ENCODE data around the gene BPHL. TPM values are rescaled to one million over a fixed set of nuclear protein-coding genes. Genes with fewer than 3 reads are reported as not detected.
"Not testable (repeated sequence)": the region's sequence is repeated elsewhere in the genome, so short reads cannot be mapped to it uniquely, and the experiment has no call there.

The BPHL gene
- polyA plus RNA-seq, 2 of the 4 experiments (the other 2 are of a cell fraction): 16.5 to 25.5 TPM

DNA sequence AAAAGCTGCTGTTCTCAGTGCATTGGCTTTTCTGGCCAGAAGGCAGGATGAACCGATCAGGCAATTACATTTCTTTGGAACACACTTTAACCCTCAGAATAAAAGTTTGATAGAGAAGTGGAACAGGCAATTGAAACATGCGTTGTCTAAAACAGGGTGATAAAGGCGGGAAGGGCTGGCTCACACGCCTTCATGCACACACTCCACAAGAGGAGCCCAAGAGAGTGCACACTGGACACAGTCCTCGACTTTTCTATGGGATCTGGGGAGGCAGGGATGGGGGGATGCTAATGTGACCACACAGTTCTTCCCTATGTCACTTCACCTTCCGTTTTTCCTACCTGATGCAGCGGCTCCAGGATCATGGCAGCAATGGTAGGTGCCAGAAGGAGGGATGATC is 69.8 kb downstream of the BPHL start:
- CTCF ChIA-PET: interaction anchor here (1.4 kb wide), 1 partner anchor 20 kb away, joined by 3 read pairs; no protein-coding TSS in a partner anchor
- no peak for DNase-seq (ENCODE audit: low read depth in 1 of 2, low spot score in 1 of 2)
- WGBS (ENCODE audit: missing lambda C conversion rate): 74% methylated on average over 7 of the region's 7 CpGs

DNA sequence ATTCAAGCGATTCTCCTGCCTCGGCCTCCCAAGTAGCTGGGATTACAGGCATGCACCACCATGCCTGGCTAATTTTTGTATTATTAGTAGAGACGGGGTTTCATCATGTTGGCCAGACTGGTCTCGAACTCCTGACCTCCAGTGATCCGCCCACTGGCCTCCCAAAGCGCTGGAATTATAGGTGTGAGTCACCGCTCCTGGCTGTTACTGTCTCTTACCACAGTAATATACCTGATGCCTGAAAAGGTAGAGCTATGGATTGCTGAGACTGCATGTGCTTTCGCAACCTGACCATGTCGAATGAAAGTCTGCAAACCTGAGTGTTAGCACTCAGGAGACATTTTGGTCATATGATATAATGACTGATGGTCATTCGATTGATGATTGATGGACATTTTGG is 70.7 kb downstream of the BPHL start:
- CTCF ChIA-PET: interaction anchor here (1.4 kb wide), 1 partner anchor 19 kb away, joined by 3 read pairs; no protein-coding TSS in a partner anchor
- DNase-seq (ENCODE audit: low read depth in 1 of 2, low spot score in 1 of 2); H3K9me3 ChIP-seq; POLR2A ChIA-PET; H3K4me1 ChIP-seq; ATAC-seq; H3K4me3 ChIP-seq; FAIRE-seq; H3K27ac ChIP-seq; H3K4me2 ChIP-seq: not testable (repeated sequence)
- WGBS (ENCODE audit: missing lambda C conversion rate): 71% methylated on average over 10 of the region's 10 CpGs

More for the DNA sequence above, 69.8 kb downstream of the BPHL start:
- Histone ChIP-seq H3K4me2 (no peak overlapping the region), H3K4me3 (no peak overlapping the region), H3K9me3 (no peaks in the 10 kb centered on the region), H3K27ac (no peak overlapping the region), H3K4me1 (no peaks in the 10 kb centered on the region)
- TF ChIP-seq KDM5A (IDR thresholded peaks at IDR 0.05): no peak
- TF ChIP-seq TFCP2L1 (CRISPR knock-in tag; IDR thresholded peaks at IDR 0.05): no peak
- no peak for TF ChIP-seq RNF2 (IDR thresholded peaks at IDR 0.05; ENCODE audit: borderline replicate concordance, low read depth)
- TF ChIP-seq, protein P1, sequence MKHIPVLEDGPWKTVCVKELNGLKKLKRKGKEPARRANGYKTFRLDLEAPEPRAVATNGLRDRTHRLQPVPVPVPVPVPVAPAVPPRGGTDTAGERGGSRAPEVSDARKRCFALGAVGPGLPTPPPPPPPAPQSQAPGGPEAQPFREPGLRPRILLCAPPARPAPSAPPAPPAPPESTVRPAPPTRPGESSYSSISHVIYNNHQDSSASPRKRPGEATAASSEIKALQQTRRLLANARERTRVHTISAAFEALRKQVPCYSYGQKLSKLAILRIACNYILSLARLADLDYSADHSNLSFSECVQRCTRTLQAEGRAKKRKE (CRISPR knock-in tag; IDR thresholded peaks at IDR 0.05; ENCODE audit: low read depth): no peak
- TF ChIP-seq RAD21 (conservative IDR thresholded peaks at IDR 0.05 in 1 of 2, IDR thresholded peaks at IDR 0.05 in 1 of 2): no peak
- TF ChIP-seq, protein P2, sequence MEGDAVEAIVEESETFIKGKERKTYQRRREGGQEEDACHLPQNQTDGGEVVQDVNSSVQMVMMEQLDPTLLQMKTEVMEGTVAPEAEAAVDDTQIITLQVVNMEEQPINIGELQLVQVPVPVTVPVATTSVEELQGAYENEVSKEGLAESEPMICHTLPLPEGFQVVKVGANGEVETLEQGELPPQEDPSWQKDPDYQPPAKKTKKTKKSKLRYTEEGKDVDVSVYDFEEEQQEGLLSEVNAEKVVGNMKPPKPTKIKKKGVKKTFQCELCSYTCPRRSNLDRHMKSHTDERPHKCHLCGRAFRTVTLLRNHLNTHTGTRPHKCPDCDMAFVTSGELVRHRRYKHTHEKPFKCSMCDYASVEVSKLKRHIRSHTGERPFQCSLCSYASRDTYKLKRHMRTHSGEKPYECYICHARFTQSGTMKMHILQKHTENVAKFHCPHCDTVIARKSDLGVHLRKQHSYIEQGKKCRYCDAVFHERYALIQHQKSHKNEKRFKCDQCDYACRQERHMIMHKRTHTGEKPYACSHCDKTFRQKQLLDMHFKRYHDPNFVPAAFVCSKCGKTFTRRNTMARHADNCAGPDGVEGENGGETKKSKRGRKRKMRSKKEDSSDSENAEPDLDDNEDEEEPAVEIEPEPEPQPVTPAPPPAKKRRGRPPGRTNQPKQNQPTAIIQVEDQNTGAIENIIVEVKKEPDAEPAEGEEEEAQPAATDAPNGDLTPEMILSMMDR (IDR thresholded peaks at IDR 0.05): no peak
- no peak for TF ChIP-seq HOXA7 (CRISPR knock-in tag; IDR thresholded peaks at IDR 0.05)
- TF ChIP-seq, protein P3, sequence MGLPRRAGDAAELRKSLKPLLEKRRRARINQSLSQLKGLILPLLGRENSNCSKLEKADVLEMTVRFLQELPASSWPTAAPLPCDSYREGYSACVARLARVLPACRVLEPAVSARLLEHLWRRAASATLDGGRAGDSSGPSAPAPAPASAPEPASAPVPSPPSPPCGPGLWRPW (IDR thresholded peaks at IDR 0.05): no peak
- TF ChIP-seq MYC (IDR thresholded peaks at IDR 0.05; ENCODE audit: borderline replicate concordance, low read length): no peak
- TF ChIP-seq, protein P4, sequence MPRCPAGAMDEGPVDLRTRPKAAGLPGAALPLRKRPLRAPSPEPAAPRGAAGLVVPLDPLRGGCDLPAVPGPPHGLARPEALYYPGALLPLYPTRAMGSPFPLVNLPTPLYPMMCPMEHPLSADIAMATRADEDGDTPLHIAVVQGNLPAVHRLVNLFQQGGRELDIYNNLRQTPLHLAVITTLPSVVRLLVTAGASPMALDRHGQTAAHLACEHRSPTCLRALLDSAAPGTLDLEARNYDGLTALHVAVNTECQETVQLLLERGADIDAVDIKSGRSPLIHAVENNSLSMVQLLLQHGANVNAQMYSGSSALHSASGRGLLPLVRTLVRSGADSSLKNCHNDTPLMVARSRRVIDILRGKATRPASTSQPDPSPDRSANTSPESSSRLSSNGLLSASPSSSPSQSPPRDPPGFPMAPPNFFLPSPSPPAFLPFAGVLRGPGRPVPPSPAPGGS (IDR thresholded peaks at IDR 0.05): no peak
- no peak for TF ChIP-seq HOXB13 (CRISPR knock-in tag; IDR thresholded peaks at IDR 0.05; ENCODE audit: low read depth)
- no peak for TF ChIP-seq BHLHE40 (IDR thresholded peaks at IDR 0.05; ENCODE audit: low read depth, low read length)
- no peak for TF ChIP-seq CEBPB (IDR thresholded peaks at IDR 0.05)
- TF ChIP-seq SREBF2 (IDR thresholded peaks at IDR 0.05): no peak
- no peak for TF ChIP-seq CBX2 (IDR thresholded peaks at IDR 0.05; ENCODE audit: borderline replicate concordance, low read depth)
- no peak for TF ChIP-seq CHD4 (IDR thresholded peaks at IDR 0.05; ENCODE audit: borderline replicate concordance)
- no peak for TF ChIP-seq SMC3 (IDR thresholded peaks at IDR 0.05)
- TF ChIP-seq ESRRA (IDR thresholded peaks at IDR 0.05; ENCODE audit: borderline replicate concordance, low read length): no peak
- ATAC-seq (no peak), FAIRE-seq (no peak)
- POLR2A ChIA-PET: no interaction called here

DNA sequence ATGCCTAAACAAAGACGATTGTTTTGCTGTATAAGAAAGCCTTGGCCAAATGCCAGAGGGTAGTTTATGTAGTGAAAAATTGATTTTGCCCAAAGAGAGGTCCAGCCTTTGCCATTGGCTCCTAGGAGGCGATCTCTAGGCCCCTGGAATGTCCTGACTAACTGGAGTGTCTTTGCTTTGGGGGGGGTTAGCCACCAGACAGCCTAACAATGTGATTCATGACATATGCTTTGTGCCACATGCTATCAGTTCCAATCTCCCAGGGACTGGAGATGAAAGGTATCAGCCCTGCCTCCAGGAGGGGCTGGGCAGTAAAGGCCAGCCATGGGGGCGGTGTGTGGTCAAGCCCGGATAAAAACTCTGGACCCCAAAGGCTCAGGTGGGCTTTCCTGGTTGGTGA is 71.5 kb downstream of the BPHL start:
- Histone ChIP-seq H3K4me3 (no peak overlapping the region), H3K9me3 (no peaks in the 10 kb centered on the region), H3K4me1 (no peaks in the 10 kb centered on the region), H3K27ac (no peak overlapping the region), H3K4me2 (no peak overlapping the region)
- WGBS (ENCODE audit: missing lambda C conversion rate): 68% methylated on average over 4 of the region's 4 CpGs
- POLR2A ChIA-PET: no interaction called here
- DNase-seq (ENCODE audit: low read depth in 1 of 2, low spot score in 1 of 2) (no peak), ATAC-seq (no peak), FAIRE-seq (no peak)
- CTCF ChIA-PET: no interaction called here
- TF ChIP-seq POLR2AphosphoS2 (conservative IDR thresholded peaks at IDR 0.05; ENCODE audit: low read length) (no peak), BHLHE40 (IDR thresholded peaks at IDR 0.05; ENCODE audit: low read depth, low read length) (no peak), FOXS1 (CRISPR knock-in tag; IDR thresholded peaks at IDR 0.05) (no peak), RARB (CRISPR knock-in tag; IDR thresholded peaks at IDR 0.05) (no peak), HOXB13 (CRISPR knock-in tag; IDR thresholded peaks at IDR 0.05; ENCODE audit: low read depth) (no peak), HOXA7 (CRISPR knock-in tag; IDR thresholded peaks at IDR 0.05) (no peak), RCOR1 (IDR thresholded peaks at IDR 0.05; ENCODE audit: low read depth, low read length) (no peak), NFE2L2 (conservative IDR thresholded peaks at IDR 0.05; ENCODE audit: low read length) (no peak), FOSB (CRISPR knock-in tag; IDR thresholded peaks at IDR 0.05) (no peak), JUN (IDR thresholded peaks at IDR 0.05) (no peak), PHF8 (IDR thresholded peaks at IDR 0.05; ENCODE audit: borderline replicate concordance, low read depth) (no peak), MAFK (IDR thresholded peaks at IDR 0.05; ENCODE audit: partially characterized antibody) (no peak), CHD2 (IDR thresholded peaks at IDR 0.05; ENCODE audit: low read length, partially characterized antibody) (no peak), CHD4 (IDR thresholded peaks at IDR 0.05; ENCODE audit: borderline replicate concordance) (no peak)
- TF ChIP-seq, protein P5, sequence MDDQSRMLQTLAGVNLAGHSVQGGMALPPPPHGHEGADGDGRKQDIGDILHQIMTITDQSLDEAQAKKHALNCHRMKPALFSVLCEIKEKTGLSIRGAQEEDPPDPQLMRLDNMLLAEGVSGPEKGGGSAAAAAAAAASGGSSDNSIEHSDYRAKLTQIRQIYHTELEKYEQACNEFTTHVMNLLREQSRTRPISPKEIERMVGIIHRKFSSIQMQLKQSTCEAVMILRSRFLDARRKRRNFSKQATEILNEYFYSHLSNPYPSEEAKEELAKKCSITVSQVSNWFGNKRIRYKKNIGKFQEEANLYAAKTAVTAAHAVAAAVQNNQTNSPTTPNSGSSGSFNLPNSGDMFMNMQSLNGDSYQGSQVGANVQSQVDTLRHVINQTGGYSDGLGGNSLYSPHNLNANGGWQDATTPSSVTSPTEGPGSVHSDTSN (IDR thresholded peaks at IDR 0.05): no peak
- TF ChIP-seq, protein P4 (IDR thresholded peaks at IDR 0.05): no peak

All from A549 (cell line).